HT-29 (cell line): ENCODE results near the gene SH2D6. TPM values are rescaled to one million over a fixed set of nuclear protein-coding genes. Genes with fewer than 3 reads are reported as not detected.
"Not testable (repeated sequence)": the region's sequence is repeated elsewhere in the genome, so short reads cannot be mapped to it uniquely, and the experiment has no call there.

Experiments used
- DNase-seq: peaks from one replicate; pipeline ENCODE4 v3.0.0-alpha.2; 2015; ENCODE audit warnings: low spot score
- total RNA-seq: library from RNA; depleted of rRNA; stranded (reverse); fragments of >200 nt; shearing (Covaris generic); gene quantifications from 2 replicates; pipeline ENCODE4 v1.2.3, GENCODE V29; 2014; rRNA removed

The SH2D6 gene
- total RNA-seq = 0.08 and 0.21 TPM in 2 replicates

GRCh38 chr2:85418132-85419008 lies at the start of gene SH2D6:
SH2D6 (plus strand) TSS chr2:85418714; CDS start chr2:85429466, 10,752 bp downstream.
- DNase-seq = peak; percentile 88

DNA sequence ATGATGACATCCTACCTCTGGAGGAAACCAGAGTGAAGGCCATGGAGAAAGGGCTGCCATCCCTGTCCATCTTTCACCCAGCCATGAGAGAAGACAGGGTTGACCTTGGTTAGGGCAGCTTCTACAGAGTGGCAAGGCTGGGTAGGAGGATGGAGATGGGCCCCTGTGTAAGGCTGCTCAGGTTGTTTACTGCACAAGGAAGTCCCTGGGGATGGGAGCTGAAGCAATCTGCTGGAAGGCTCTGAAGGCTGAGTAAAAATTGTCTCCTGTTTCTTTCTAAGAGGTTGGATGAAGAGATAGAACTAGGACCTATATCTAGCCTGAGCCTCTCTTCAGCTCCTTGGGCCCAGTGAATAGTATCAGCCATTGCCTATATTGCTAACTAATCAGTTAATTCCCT lies 49.6 kb upstream of the SH2D6 start:
- no peak for DNase-seq

DNA sequence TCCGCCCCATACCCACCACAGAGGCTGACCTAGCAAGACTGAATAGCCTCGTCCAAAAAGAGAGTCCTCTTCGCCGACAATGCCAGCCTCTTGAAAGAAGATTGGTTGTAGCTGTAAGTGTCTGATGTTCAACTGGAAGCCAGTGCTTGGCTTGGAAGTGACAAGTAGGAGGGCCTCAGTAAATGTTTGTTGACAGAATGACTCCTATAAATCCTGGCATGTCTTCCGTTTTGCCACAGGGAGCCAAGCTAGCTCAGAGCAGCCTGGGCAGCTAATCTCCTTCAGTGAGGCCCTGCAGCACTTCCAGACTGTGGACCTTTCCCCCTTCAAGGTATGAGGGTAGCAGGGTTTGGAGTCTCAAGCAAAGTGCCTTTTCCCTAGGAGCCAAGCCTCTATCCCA lies 49.0 kb upstream of the SH2D6 start:
- DNase-seq = peak; percentile 59

- no peak for DNase-seq
Observed at GRCh38 chr2:85371045-85371444, 47.5 kb upstream of the SH2D6 start.

DNA sequence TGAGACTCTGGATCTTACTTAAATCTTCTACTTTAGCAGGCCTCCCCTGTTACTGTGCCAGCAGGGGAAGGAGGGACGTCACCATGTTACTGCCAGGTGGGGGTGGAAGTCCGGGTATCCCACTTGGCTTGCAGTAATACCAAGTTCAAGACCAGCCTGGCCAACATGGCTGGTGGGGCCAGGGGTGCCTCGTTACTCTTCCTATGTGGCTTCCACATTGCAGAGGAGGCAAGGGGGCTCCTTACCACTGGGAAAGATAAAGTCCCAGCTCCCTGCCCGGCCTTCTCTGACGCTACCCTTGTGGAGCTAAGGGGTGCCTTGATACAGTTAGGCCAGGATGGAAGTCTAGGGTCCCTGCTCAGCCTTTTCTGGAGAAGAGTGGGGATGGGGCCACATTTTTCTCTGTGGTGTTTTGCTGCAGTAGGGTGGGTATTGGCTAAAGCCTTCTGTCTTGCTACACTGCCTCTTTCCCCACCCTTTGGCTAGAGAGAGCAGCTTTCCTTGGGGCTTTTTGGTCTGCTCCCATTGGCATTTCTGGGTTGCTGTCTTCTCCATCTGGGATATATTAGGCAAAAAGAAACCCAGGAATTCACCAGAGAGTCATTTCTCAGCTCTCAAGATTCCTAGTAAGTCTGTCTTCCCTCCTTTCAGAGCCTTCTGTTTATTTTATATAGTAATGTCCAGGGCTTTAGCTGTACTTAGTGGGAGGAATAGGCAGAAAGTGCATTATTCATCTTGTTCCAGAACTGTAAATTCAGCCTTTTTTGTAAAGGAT lies 42.0 kb upstream of the SH2D6 start:
- DNase-seq = no peak

DNA sequence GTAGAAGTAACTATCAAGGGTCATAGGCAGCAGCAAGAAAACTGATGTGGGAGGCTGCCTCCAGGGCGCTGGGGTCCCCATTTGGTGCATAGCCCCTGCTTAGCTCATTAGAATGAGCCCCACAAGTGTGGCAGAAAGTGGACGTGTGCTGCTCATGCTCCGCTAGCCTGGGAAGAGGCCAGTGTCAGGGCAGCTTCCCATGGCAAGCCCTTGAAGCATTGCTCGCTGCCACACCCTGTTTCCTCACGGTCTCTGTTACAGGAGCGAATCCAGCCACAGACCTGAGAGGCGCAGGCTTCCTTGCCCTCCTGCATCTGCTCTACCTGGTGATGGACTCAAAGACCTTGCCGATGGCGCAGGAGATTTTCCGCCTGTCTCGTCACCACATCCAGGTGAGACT lies 41.4 kb upstream of the SH2D6 start:
- no peak for DNase-seq

- no peak for DNase-seq
Observed at GRCh38 chr2:85378257-85378656, 40.3 kb upstream of the SH2D6 start.

DNA sequence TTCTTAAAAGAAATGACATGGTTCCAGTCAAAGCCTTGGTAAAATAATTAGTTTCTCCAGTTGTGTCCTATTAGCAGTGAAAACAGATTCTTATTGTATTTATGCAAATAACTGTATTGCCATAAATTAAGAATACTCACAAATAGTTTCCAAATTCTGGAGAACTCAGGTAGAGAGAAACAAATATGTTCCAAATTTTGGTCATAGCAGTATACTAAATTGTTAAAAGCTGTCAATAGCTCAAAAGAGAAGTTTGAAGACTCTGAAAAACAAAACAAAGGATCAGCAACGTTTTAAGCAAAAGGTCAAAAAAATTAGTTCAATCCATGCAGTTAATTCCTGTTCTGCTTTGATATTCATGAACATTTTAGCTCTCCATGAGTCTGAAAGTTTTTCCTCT lies 38.5 kb upstream of the SH2D6 start:
- no peak for DNase-seq

DNA sequence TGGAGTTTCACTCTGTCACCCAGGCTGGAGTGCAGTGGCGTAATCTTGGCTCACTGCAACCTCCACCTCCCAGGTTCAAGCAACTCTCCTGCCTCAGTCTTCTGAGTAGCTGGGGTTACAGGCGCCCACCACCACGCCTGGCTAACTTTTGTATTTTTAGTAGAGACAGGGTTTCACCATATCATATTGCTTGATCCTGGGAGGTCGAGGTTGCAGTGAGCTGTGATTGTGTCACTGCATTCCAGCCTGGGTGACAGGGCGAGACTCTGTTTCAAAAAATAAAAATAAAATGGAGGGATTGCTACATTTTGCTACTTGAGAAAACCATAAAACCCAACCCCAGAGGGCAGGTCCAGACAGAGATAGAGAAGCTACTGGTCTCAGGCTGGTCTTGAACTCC lies 35.4 kb upstream of the SH2D6 start:
- DNase-seq = not testable (repeated sequence)

DNA sequence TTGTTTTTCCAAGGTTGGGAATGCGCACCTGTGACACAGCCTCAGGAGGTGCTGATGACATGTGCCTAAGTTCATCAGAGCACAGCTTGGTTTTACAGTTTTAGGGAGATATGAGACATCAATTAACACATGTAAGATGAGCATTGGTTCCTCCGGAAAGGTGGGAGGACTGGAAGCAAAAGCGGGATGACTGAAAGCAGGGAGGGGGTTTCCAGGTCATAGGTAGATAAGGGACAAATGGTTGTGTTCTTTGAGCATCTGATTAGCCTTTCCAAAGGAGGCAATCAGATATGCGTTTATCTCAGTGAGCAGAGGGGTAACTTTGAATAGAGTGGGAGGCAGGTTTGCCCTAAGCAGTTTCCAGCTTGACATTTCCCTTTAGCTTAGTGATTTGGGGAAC lies 34.7 kb upstream of the SH2D6 start:
- DNase-seq = no peak

GRCh38 chr2:85385746-85386145 lies 32.8 kb upstream of the SH2D6 start:
- no peak for DNase-seq

- DNase-seq = no peak
Observed at GRCh38 chr2:85387754-85388153, 30.8 kb upstream of the SH2D6 start.

- no peak for DNase-seq
Observed at GRCh38 chr2:85388878-85389538, 29.5 kb upstream of the SH2D6 start.

GRCh38 chr2:85390941-85391669 lies 27.4 kb upstream of the SH2D6 start:
- peak; percentile 74 for DNase-seq

GRCh38 chr2:85393836-85394235 lies 24.7 kb upstream of the SH2D6 start:
- DNase-seq = no peak

DNA sequence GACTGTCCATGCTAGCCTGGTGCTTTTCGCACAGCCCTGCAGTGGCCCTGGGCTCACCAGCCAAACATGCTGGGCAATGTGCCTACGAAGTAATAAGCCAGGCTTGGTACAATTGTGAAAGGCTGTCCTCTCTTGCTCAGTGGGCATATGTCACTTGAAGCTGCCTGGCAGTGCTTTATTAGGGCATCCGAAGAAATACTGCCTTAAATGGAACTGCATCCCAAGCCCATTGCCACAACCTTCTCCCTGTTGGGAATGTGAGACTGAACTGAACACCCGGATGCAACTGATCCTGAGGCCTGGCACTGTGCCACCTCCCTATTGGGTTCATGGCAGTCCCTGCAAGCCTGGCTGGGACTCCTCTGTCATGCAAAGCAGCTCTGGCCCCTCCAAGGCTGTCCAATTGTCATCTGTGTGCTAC lies 24.2 kb upstream of the SH2D6 start:
- DNase-seq = no peak

DNA sequence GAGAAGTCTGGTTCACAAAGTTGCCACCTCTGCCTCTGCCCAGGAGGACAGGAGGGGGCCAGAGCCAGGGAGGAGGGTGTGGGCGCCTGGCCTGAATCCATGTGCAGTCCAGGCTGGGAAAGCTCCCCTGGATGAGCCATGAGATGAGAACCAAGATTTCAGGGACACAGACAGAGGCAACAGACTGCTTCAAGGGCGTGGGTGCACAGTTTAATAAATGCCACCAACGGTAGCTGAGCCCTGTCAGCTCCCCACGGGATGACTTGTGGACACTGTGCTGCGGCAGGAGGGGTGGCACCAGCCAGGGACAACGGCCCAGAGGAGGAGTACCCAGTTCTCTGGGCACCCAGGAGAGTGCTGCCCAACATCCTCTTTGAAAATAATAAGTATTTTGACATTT lies 23.5 kb upstream of the SH2D6 start:
- DNase-seq = no peak

DNA sequence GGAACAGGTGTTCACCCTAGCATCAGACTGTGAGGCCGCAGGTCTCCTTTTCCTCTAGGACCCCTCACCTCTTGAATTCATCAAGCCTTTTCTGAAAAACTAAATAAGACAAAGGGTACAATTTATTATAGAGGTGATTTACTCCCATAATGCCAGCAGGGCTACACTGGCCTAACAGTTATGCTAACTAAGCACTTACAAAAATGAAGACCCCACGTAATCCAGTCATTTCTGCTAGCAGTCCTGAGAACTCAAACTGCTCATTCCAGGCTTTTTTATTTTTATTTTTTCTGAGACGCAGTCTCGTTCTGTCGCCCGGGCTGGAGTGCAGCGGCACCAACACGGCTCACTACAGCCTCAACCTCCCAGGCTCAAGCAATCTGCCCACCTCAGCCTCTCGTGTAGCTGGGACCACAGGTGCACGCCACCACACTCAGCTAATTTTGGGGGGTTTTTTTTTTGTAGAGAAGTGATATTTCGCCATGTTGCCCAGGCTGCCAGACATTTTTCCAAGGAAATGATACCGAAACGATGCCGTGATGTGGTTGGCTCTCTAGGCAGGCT lies 22.5 kb upstream of the SH2D6 start:
- DNase-seq = no peak

- DNase-seq = peak; percentile 72
Observed at GRCh38 chr2:85396531-85397470, 21.7 kb upstream of the SH2D6 start.

DNA sequence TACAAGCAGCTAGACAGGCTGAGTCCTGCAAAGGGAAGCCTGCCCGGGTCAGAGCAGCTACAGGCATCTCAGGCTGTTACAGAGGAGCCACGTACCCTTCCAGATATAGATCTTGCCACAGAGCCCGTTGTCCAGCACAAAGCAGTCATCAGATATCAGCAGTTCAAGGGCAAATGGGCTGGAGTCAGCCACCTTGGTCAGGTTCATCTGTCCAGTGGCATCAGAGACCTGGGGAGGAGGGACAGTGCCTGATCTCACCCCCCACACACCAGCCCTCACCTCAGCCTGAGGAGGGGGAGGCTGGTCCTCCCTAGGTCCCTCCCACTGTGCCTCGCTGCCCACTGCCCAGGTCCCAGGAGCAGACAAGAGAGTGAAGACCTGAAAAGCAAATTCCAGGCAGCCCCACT lies 20.6 kb upstream of the SH2D6 start:
- no peak for DNase-seq
